Trophoblast cell (in vitro differentiated cells and primary cell): ENCODE measurements around the gene CRAMP1.

Experiments used
- DNase-seq, 2 donors: peaks; one replicate each; pipeline ENCODE4 v3.0.0-alpha.2; 2016
- H2AFZ ChIP-seq: 2 replicates; pipeline ENCODE4 v1.6.1; 2013; ENCODE audit warnings: low read length, moderate library complexity, mild to moderate bottlenecking; ENCODE audit not compliant: insufficient read depth, poor library complexity
- H2AK5ac ChIP-seq: 2 replicates; pipeline ENCODE4 v1.6.1; 2013; ENCODE audit warnings: mild to moderate bottlenecking, low read length
- H2BK120ac ChIP-seq: 2 replicates; pipeline ENCODE4 v1.6.1; 2013; ENCODE audit warnings: low read length, mild to moderate bottlenecking, moderate library complexity; ENCODE audit not compliant: insufficient read depth, poor library complexity
- H2BK12ac ChIP-seq: 2 replicates; pipeline ENCODE4 v1.6.1; 2013; ENCODE audit warnings: mild to moderate bottlenecking, low read length, moderate library complexity
- H2BK5ac ChIP-seq: 2 replicates; pipeline ENCODE4 v1.6.1; 2013; ENCODE audit warnings: low read length, low read depth, moderate library complexity, mild to moderate bottlenecking; ENCODE audit not compliant: poor library complexity
- H3K14ac ChIP-seq: 2 replicates; pipeline ENCODE4 v1.6.1; 2013; ENCODE audit warnings: mild to moderate bottlenecking, low read length
- H3K18ac ChIP-seq: 2 replicates; pipeline ENCODE4 v1.6.1; 2013; ENCODE audit warnings: mild to moderate bottlenecking, low read length
- H3K23ac ChIP-seq: 2 replicates; pipeline ENCODE4 v1.6.1; 2013; ENCODE audit warnings: low read length
- H3K27ac ChIP-seq: 2 replicates; pipeline ENCODE4 v1.5.1; 2013; ENCODE audit warnings: low read depth, mild to moderate bottlenecking, inconsistent platforms, low read length, moderate library complexity
- H3K27me3 ChIP-seq: 2 replicates; pipeline ENCODE4 v1.6.1; 2013; ENCODE audit warnings: inconsistent platforms, mild to moderate bottlenecking, low read length, moderate library complexity; ENCODE audit not compliant: insufficient read depth
- H3K36me3 ChIP-seq, 2 experiments: 1 replicate in 1 of 2; 2 replicates in 1 of 2; pipeline ENCODE4 v1.6.1; 2013; ENCODE audit warnings: low read length in 2 of 2, mild to moderate bottlenecking in 2 of 2, moderate library complexity in 1 of 2; ENCODE audit not compliant: insufficient read depth in 2 of 2, control insufficient read depth in 1 of 2
- H3K4ac ChIP-seq: 2 replicates; pipeline ENCODE4 v1.6.1; 2013; ENCODE audit warnings: low read depth, mild to moderate bottlenecking, low read length, moderate library complexity
- H3K4me1 ChIP-seq, 2 experiments: 1 replicate in 1 of 2; 2 replicates in 1 of 2; pipeline ENCODE4 v1.6.1; 2013; ENCODE audit warnings: low read length in 2 of 2, mild to moderate bottlenecking in 2 of 2, moderate library complexity in 1 of 2; ENCODE audit not compliant: insufficient read depth in 2 of 2, control insufficient read depth in 1 of 2
- H3K4me2 ChIP-seq: 2 replicates; pipeline ENCODE4 v1.6.1; 2013; ENCODE audit warnings: inconsistent platforms, mild to moderate bottlenecking, low read length, moderate library complexity
- H3K4me3 ChIP-seq: 2 replicates; pipeline ENCODE4 v1.5.1; 2013; ENCODE audit warnings: mild to moderate bottlenecking, low read depth, low read length, inconsistent platforms
- H3K79me1 ChIP-seq: one replicate; pipeline ENCODE4 v1.6.1; 2013; ENCODE audit warnings: low read length
- H3K79me2 ChIP-seq: 2 replicates; pipeline ENCODE4 v1.6.1; 2013; ENCODE audit warnings: low read length, mild to moderate bottlenecking; ENCODE audit not compliant: control insufficient read depth, insufficient read depth, poor library complexity
- H3K9ac ChIP-seq: 2 replicates; pipeline ENCODE4 v1.6.1; 2013; ENCODE audit warnings: mild to moderate bottlenecking, low read length
- H3K9me3 ChIP-seq: 2 replicates; pipeline ENCODE4 v1.6.1; 2013; ENCODE audit warnings: low read depth, mild to moderate bottlenecking, control low read depth, inconsistent platforms, low read length; ENCODE audit not compliant: insufficient read depth
- H4K12ac ChIP-seq: 2 replicates; pipeline ENCODE4 v1.6.1; 2013; ENCODE audit warnings: low read depth, mild to moderate bottlenecking, low read length, moderate library complexity
- H4K8ac ChIP-seq: 2 replicates; pipeline ENCODE4 v1.6.1; 2013; ENCODE audit warnings: low read depth, mild to moderate bottlenecking, low read length, moderate library complexity
- H4K91ac ChIP-seq: one replicate; pipeline ENCODE4 v1.6.1; 2013; ENCODE audit warnings: low read depth, mild to moderate bottlenecking, low read length, moderate library complexity
- WGBS: extraction: QIAGEN DNeasy Blood & Tissue Kit; methylation state at CpG from one replicate; pipeline ENCODE4 v1.1.7; 2013; ENCODE audit warnings: missing lambda C conversion rate; ENCODE audit not compliant: insufficient read length, insufficient coverage; ENCODE audit errors: extremely low coverage; 5-methylcytosine and 5-hydroxymethylcytosine counted together

CRAMP1 gene

DNA sequence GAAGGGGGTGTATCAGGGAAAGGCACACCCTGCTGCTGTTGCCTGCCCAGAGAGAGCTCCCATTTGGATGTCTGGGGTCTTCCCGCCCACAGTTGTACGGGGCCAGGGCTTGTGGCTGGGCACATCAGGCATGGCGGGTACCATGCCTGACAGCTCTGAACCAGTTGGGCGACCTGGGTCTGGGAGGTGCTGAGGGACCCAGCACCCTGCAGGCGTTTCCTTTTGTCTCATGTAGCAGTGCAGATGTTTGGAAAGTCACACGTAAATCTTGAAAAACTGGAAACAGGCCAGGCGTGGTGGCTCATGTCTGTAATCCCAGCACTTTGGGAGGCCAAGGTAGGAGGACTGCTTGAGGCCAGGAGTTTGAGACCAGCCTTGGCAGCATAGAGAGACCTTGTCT is 57.5 kb downstream of the CRAMP1 start:
- peaks cover 6% of the 10 kb centered on the region for H3K9me3 ChIP-seq
- H3K4me1 ChIP-seq, result peaks cover 6% of the 10 kb centered on the region in 2 experiments
- no peak overlapping the region for H3K4ac ChIP-seq
- H3K23ac ChIP-seq, result no peak overlapping the region
- no CpG with 5 or more reads among the region's 7 CpGs for WGBS
- H4K8ac ChIP-seq, result no peak overlapping the region
- no peak overlapping the region for H3K27ac ChIP-seq
- no peaks in the 10 kb centered on the region for H3K79me1 ChIP-seq
- H3K4me2 ChIP-seq, result no peak overlapping the region
- DNase-seq, result peak in 1 of 2 donors; percentile 69
- H3K14ac ChIP-seq, result no peak overlapping the region
- no peaks in the 10 kb centered on the region for H3K79me2 ChIP-seq
- H3K9ac ChIP-seq, result no peak overlapping the region
- H2BK12ac ChIP-seq, result no peak overlapping the region
- no peaks in the 10 kb centered on the region for H3K27me3 ChIP-seq
- H2AFZ ChIP-seq, result no peak overlapping the region
- H2BK5ac ChIP-seq, result no peak overlapping the region
- H4K12ac ChIP-seq, result no peak overlapping the region
- no peak overlapping the region for H2BK120ac ChIP-seq
- no peak overlapping the region for H3K18ac ChIP-seq
- no peak overlapping the region for H4K91ac ChIP-seq
- H3K36me3 ChIP-seq, result peaks cover 88 to 94% of the 10 kb centered on the region in 2 experiments
- H3K4me3 ChIP-seq, result no peak overlapping the region
- H2AK5ac ChIP-seq, result no peak overlapping the region

DNA sequence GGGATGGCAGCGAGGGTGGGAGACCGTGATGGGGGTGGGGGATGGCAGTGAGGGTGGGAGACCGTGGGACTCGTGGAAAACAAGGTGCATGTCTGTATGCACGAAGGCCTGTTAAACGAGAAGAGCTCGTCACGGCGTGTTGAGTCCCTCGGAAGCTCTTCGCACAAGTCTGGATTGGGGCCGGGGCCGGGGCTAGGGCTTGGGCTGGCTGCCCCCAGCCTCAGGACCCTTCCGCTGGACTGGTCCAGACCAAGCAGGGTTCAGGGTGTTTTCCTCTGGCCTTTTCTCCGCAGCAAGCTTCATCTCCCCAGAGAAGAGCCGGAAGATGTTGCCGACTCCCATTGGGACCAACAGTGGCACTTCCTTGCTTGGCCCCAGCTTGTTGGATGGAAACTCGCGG is 58.2 kb downstream of the CRAMP1 start:
- Histone ChIP-seq H3K79me2 (no peaks in the 10 kb centered on the region), H3K36me3 (peaks cover 84 to 91% of the 10 kb centered on the region in 2 experiments), H2AK5ac (no peak overlapping the region), H3K4me1 (peaks cover 12 to 13% of the 10 kb centered on the region in 2 experiments), H4K12ac (no peak overlapping the region), H3K14ac (no peak overlapping the region), H2AFZ (no peak overlapping the region), H3K18ac (no peak overlapping the region), H3K4me3 (no peak overlapping the region), H3K9ac (no peak overlapping the region), H4K8ac (no peak overlapping the region), H3K79me1 (peaks cover 3% of the 10 kb centered on the region), H3K23ac (no peak overlapping the region), H3K9me3 (peaks cover 6% of the 10 kb centered on the region), H2BK5ac (no peak overlapping the region), H2BK12ac (no peak overlapping the region), H3K27ac (no peak overlapping the region), H4K91ac (no peak overlapping the region), H3K4ac (no peak overlapping the region), H3K4me2 (no peak overlapping the region), H2BK120ac (no peak overlapping the region), H3K27me3 (no peaks in the 10 kb centered on the region)
- no peak for DNase-seq
- no CpG with 5 or more reads among the region's 19 CpGs for WGBS

DNA sequence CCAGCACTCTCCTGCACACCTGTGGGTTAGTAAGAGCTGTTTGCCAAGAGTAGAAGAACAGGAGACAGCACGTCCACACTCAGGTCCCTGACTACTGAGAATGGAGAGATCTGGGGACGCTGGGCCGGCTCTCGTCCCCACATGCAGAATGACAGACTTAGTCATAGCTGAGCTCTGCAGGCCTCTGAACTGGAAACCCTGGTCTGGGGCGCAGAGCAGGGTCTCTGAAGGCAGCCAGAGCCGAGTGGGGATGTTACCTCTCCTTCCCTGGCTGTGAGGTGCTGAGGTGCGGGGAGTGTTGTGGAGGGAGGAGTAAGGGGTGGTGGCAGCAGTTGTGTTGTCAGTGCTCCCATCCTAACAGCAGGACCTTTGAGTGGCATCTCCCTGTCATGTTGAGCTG is 58.7 kb downstream of the CRAMP1 start:
- H3K36me3 ChIP-seq, result peaks cover 81 to 89% of the 10 kb centered on the region in 2 experiments
- H4K12ac ChIP-seq, result no peak overlapping the region
- no peak overlapping the region for H2AFZ ChIP-seq
- WGBS, result no CpG with 5 or more reads among the region's 7 CpGs
- no peak overlapping the region for H3K14ac ChIP-seq
- H3K9ac ChIP-seq, result no peak overlapping the region
- no peak overlapping the region for H3K23ac ChIP-seq
- no peak overlapping the region for H2BK12ac ChIP-seq
- H3K18ac ChIP-seq, result no peak overlapping the region
- no peak overlapping the region for H3K4ac ChIP-seq
- no peak for DNase-seq
- H2BK120ac ChIP-seq, result no peak overlapping the region
- no peak overlapping the region for H4K91ac ChIP-seq
- H2BK5ac ChIP-seq, result no peak overlapping the region
- no peak overlapping the region for H3K27ac ChIP-seq
- no peak overlapping the region for H3K4me2 ChIP-seq
- no peak overlapping the region for H4K8ac ChIP-seq
- H3K9me3 ChIP-seq, result peaks cover 6% of the 10 kb centered on the region
- H3K4me3 ChIP-seq, result no peak overlapping the region
- no peak overlapping the region for H2AK5ac ChIP-seq
- H3K27me3 ChIP-seq, result no peaks in the 10 kb centered on the region
- peaks cover 14 to 15% of the 10 kb centered on the region in 2 experiments for H3K4me1 ChIP-seq
- H3K79me2 ChIP-seq, result no peaks in the 10 kb centered on the region
- peaks cover 5% of the 10 kb centered on the region for H3K79me1 ChIP-seq

DNA sequence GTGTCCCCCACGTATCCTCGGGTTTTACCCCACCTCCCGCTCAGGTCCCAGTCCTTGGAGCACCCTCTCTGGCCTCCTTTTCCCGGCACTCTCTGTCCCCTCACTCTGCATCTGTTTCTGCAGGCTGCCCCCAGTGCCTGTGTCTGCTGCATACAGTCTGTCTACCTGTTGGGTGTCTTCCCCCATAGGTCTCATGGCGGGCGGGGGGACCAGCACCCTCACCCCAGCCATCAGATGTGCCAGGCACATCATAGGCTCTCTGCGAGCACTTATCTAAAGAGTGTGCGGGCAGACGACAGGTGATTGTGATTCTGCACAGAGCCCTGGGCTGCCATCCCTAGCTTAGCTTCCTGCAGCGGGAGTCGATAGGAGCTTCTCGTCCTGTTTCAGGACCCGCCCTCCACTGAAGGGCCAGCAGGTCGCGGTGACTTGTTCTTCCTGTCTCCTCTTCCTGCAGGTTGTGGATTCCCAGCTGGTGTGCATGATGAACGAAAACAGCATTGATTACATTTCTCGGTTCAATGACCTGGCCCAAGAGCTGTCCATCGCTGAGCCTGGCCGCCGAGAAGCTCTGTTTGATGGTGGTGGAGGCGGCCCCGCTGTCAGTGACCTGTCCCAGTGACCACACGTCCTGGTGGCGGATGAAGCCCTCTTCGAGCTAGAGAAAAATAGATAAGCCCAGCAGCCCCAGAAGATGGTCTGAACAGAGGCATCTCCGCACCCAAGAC is 61.4 kb downstream of the CRAMP1 start:
- Histone ChIP-seq H2BK12ac (no peak overlapping the region), H3K14ac (no peak overlapping the region), H3K18ac (no peak overlapping the region), H4K8ac (no peak overlapping the region), H2AK5ac (no peak overlapping the region), H3K79me2 (peaks cover 3% of the 10 kb centered on the region), H3K36me3 (peaks cover 57 to 65% of the 10 kb centered on the region in 2 experiments), H2AFZ (no peak overlapping the region), H3K79me1 (peaks cover 9% of the 10 kb centered on the region), H2BK120ac (no peak overlapping the region), H2BK5ac (no peak overlapping the region), H3K23ac (no peak overlapping the region), H3K4me2 (no peak overlapping the region), H3K27me3 (no peaks in the 10 kb centered on the region), H4K91ac (no peak overlapping the region), H4K12ac (no peak overlapping the region), H3K9me3 (peaks cover 5% of the 10 kb centered on the region), H3K4me1 (peaks cover 14 to 15% of the 10 kb centered on the region in 2 experiments), H3K4me3 (peak overlapping the region; percentile 10), H3K27ac (no peak overlapping the region), H3K4ac (no peak overlapping the region), H3K9ac (no peak overlapping the region)
- DNase-seq, result no peak
- WGBS, result no CpG with 5 or more reads among the region's 26 CpGs
